GM12801 (cell line): Measurements from ENCODE around the gene TRIM10.

Experiments
- CTCF ChIP-seq: IDR thresholded peaks from one replicate; pipeline ENCODE4 v1.5.1; 2011; ENCODE audit warnings: control low read depth; ENCODE audit not compliant: insufficient read length; ENCODE audit errors: extremely low read depth

The TRIM10 gene

DNA sequence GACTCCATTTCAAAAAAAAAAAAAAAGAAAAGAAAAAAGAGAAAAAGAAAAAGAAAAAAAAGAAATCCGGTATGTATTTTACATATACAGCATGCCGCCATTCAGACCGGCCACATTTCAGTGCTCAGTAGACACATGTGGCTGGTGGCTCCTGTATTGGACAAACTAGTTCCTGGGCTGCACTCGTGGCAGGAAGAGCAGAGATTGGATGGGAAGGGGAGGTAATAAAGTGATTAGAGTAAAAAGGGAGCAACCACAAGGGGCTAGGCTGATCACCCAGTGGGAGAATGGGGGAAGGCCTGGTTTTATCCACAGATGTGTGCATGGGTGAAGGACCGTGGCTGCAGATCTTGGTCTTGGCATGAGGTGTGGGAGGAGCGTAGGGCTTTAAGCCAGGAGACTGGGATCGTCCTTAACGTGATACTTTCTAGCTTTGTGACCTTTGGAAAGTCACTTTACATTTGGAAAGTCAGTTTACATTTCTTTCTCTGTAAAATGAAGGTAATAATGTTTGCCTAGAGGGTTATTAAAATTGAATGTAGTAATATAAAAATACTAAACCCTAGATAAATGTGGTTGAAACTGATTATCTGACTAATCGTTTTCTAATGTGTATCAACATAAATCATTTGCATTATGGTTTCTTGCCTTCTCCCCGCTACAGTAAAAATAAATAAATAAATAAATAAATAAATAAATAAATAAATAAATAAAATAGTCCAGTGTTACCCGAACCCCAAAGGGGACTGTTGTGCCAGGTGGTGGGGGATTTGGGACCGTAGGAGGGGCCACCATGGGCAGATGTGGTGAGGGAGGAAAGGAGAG, 1.5 kb upstream of the TRIM10 start:
- no peak for TF ChIP-seq CTCF

DNA sequence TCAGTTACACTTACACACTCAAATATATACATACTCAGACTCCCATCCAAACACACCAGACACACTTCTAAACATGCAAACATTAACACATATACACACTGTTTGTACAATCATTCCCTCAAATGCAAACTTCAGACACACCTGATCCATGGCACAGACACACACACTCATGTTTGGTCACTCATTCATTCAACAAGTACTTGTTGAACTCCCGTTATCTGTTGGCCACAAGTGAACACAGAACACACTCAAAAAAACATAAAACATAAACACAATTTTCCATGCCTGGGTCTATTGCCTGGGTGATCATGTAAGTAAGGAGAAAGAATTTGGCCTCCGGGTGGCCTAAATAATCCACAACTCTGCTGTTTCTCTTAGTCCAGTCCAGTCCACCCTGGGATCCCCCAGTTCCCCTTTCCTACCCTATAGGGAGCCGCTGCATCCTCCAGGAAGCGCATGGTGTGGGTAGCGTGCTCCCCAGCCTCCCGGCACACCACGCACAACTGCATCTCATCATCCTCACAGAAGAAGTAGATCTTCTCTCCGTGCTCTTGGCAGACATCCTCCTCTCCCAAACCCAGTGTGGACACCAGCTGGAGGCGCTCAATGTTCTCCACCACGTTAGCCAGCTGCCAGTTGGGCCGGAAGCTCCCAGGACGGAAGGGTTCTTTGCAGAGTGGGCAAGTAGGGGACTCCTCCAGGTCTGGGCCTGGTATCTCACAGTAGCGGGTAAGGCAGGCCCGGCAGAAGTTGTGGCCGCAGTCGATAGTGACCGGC, 815 bp downstream of the TRIM10 start:
- no peak for TF ChIP-seq CTCF

DNA sequence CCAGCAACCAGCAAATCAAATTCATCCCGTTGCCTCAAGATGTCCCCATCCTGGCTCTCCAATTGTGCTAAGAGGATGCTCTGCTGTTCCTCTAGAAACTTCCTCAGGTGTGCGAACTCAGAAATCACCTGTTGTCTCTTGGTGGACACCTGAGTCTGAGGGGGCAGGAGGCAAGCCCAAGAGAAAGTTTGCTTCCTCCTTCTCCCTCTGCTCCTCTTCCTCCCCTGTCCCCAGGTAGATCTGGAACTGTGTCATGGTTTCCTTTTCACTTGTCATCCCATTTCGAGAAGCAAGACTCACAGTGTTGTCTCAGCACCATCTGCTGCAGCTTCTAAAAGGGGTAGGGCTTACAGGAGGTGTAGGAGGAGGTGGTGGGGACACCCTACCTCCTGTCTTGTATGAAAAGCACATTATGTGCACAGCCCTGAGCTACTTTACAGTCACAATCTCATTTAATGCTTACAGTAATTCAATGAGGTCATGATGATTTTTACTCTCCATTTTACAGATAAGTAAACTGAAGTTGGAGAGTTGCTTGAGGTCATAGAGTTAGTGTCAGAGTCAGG, 2.5 kb downstream of the TRIM10 start:
- no peak for TF ChIP-seq CTCF

DNA sequence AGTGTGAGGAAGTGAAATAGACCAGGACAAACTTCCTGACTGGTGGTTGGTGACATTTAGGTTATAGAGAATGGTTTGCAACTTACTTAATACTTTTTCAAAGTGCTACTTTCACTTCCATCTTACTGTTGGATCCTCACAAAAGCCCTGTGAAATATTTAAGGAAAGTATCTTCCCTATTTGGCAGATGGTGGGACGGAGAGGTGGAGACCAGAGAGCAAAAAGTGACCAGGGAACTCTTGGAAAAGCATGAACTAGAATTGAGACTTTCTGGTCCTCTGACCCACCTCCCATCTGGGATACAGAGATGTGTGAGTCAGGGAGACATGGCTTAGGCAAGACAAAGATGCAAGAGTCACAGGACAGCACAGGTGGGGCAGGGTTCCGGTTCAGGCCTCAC, 3.0 kb downstream of the TRIM10 start:
- TF ChIP-seq CTCF = no peak

GRCh38 chr6:30157581-30157980, 3.4 kb downstream of the TRIM10 start:
- TF ChIP-seq CTCF = no peak

GRCh38 chr6:30156774-30157173, 4.2 kb downstream of the TRIM10 start:
- TF ChIP-seq CTCF = no peak

GRCh38 chr6:30156262-30156599, 4.8 kb downstream of the TRIM10 start:
- TF ChIP-seq CTCF = no peak
